ENCODE results near the gene EHD1.

- TF ChIP-seq EZH2 (IDR thresholded peaks at IDR 0.05; ENCODE audit: low read length, unreplicated experiment), result no peak
- TF ChIP-seq CTCF (conservative IDR thresholded peaks at IDR 0.05; ENCODE audit: low read depth, low read length), result no peak
These were observed 47.0 kb downstream of the EHD1 start for GRCh38 chr11:64831411-64831891.
